ENCODE data around the gene RPTOR.

- TF ChIP-seq CTCF (optimal IDR thresholded peaks at IDR 0.05 in 1 of 3, IDR thresholded peaks at IDR 0.05 in 1 of 3, conservative IDR thresholded peaks at IDR 0.05 in 1 of 3; ENCODE audit: extremely low read depth in 1 of 3, insufficient read depth in 2 of 3, low read length in 3 of 3) (no peak), EZH2 (IDR thresholded peaks at IDR 0.05; ENCODE audit: low read length) (no peak)
Measured at GRCh38 chr17:80929449-80929848, 384.8 kb downstream of the RPTOR start.

Data from keratinocyte (primary cell).